22Rv1 (cell line): ENCODE data around the gene STARD3.
"Not testable (repeated sequence)": the region's sequence is repeated elsewhere in the genome, so short reads cannot be mapped to it uniquely, and the experiment has no call there.

Experiments
- H3K27ac ChIP-seq: fragments of 450-650 bp; 2 replicates; pipeline ENCODE4 v1.5.1; 2017
- CTCF ChIP-seq: fragments of 450-650 bp; IDR thresholded peaks from 2 replicates; pipeline ENCODE4 v1.5.1; 2017; ENCODE audit warnings: mild to moderate bottlenecking
- ZFX ChIP-seq: fragments of 450-650 bp; IDR thresholded peaks from 2 replicates; pipeline ENCODE4 v1.6.1; 2017; ENCODE audit warnings: antibody characterized with exemption, borderline replicate concordance

STARD3 gene

GRCh38 chr17:39705786-39706348 is 68.9 kb downstream of the STARD3 start:
- peak overlapping the region; percentile 90 for H3K27ac ChIP-seq
- TF ChIP-seq ZFX (no peak), CTCF (no peak)

DNA sequence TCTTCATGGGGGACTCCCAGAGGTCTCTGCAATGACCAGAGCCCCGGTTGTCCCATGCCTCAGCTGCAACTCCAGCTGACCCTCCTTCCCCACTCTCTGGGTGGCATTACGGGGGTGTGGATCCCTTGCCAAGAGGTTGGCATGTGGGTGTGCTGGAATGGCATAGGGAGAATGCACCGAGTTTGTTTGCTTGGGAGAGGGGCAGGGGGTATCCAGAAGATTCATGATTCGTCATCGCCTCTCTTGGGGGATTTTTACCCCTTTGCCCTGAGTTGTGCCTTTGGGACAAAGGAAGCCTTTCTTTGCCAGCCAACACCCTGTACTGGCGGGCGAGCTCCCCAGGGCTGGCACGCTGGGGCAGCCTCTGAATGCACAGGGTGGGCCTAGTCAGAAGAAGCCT is 69.4 kb downstream of the STARD3 start:
- H3K27ac ChIP-seq: peak overlapping the region; percentile 90
- TF ChIP-seq CTCF: no peak
- TF ChIP-seq ZFX: no peak

- H3K27ac ChIP-seq: 0 out of 2 replicates have a peak overlapping the region, but pooled peaks have one; percentile 90
- TF ChIP-seq ZFX (no peak), CTCF (no peak)
Observed at GRCh38 chr17:39706921-39707337, 70.0 kb downstream of the STARD3 start.

DNA sequence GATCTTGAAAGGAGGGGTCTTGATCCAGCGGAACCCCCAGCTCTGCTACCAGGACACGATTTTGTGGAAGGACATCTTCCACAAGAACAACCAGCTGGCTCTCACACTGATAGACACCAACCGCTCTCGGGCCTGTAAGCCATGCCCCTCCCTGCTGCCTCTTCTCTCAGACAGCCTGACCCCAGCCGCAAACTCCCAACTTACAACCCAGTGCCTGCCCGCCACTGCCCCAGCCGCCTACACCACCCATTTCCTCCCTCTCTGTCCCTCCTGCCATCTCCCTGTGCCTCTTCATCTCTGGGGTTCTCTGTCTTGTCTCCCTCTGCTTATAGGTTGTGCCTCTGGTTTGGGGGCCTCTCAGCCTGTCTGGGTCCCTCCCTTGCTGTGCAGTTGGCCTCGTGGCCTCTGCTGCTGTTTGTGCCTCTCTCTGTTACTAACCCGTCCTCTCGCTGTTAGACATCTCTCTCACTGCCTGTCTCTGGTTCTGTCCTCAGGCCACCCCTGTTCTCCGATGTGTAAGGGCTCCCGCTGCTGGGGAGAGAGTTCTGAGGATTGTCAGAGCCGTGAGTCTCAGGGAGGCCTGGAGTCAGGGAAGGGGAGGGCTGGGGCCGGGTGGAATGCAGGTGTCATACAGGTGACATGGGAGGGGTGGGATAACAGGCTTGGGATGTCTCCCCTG is 72.5 kb downstream of the STARD3 start:
- TF ChIP-seq CTCF (no peak), ZFX (no peak)
- H3K27ac ChIP-seq: no peak overlapping the region

DNA sequence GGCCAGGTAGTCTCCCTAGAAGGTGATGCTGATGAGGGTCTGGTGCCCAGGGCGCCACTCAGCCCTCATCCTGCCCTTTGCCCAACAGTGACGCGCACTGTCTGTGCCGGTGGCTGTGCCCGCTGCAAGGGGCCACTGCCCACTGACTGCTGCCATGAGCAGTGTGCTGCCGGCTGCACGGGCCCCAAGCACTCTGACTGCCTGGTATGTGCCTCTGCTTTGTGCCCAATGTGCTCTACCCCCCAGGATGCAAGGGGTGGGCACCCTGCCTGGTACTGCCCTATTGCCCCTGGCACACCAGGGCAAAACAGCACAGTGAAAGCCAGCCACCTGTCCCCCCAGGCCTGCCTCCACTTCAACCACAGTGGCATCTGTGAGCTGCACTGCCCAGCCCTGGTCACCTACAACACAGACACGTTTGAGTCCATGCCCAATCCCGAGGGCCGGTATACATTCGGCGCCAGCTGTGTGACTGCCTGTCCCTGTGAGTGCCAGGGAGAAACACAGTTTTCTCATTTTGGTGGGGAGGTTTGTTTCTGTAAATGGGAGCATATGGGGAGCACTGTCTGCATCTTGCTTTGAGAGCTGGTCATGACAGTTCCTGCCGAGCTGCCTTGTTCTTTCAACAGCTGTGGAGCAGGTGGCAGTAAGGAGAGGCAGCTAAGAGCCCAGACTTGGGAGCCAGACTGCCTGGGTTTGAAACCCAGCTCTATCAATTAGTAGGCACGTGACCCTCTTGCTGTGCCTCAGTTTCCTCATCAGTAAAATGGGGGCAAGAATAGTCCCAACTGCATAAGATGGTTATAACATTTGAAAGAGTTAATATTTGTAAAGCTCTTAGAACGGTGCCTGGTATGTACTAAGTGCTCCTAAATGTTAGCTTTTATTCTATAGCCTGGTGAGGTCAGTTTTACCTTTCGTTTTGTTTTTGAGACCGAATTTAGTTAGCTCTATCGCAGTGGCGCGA is 73.3 kb downstream of the STARD3 start:
- no peak overlapping the region for H3K27ac ChIP-seq
- no peak for TF ChIP-seq ZFX
- TF ChIP-seq CTCF: no peak

GRCh38 chr17:39711071-39711470 is 74.1 kb downstream of the STARD3 start:
- H3K27ac ChIP-seq: not testable (repeated sequence)

DNA sequence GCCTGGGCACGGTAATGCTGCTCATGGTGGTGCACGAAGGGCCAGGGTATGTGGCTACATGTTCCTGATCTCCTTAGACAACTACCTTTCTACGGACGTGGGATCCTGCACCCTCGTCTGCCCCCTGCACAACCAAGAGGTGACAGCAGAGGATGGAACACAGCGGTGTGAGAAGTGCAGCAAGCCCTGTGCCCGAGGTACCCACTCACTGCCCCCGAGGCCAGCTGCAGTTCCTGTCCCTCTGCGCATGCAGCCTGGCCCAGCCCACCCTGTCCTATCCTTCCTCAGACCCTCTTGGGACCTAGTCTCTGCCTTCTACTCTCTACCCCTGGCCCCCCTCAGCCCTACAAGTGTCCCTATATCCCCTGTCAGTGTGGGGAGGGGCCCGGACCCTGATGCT is 74.9 kb downstream of the STARD3 start:
- TF ChIP-seq CTCF (no peak), ZFX (no peak)
- no peak overlapping the region for H3K27ac ChIP-seq
